SIG-M5 treated with dmso at 0.1 percent for 504 hours (cell line): Measurements from ENCODE around the gene GAL3ST3.
"Not testable (repeated sequence)": the region's sequence is repeated elsewhere in the genome, so short reads cannot be mapped to it uniquely, and the experiment has no call there.

ENCODE experiments used
- DNase-seq: peaks from one replicate; lab custom pipeline; 2025; ENCODE audit not compliant: unreplicated experiment; lab: John Stamatoyannopoulos, UW

Gene GAL3ST3

DNA sequence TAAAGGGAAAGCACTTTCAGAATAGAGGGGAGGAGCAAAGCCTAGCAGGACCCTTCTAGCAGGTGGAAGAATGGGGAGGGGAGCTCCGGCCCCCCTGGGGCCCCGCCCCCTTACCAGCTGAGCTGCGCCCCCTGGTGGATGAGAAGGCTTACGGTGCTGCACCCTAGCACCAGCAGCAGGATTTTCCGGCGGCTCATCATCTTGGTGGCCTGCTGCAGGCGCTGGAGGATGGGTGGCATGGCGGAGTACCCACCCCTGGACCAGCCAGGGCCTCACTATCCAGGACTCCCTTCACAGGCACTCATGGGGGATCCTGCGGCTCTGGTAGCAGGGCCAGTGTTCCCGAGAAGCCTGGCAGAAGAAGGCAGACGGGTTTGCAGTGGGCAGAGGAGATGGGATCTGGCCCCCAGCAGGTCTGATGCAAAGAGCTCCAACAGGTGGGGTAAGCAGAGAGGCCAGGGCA, 3.8 kb downstream of the GAL3ST3 start:
- DNase-seq: peak; percentile 43

DNA sequence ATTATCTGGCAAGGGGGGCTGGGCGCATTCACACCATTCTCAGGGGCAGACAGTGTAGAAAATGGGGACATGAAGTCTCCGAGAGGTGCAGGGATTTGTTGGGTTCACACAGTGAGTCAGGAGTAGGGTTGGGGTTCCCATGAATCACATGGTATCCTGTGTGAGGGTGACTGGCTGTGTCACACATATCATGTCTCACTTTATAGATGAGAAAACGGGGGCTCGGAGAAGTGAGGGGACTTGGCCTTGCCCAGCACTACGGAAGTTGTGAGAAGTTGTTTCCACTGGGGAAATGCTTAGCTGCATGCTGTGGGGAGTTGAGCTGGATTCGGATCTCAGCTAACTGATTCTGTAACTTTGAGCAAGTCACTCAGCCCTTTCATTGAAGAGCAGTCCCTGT, 4.2 kb downstream of the GAL3ST3 start:
- DNase-seq: no peak

DNA sequence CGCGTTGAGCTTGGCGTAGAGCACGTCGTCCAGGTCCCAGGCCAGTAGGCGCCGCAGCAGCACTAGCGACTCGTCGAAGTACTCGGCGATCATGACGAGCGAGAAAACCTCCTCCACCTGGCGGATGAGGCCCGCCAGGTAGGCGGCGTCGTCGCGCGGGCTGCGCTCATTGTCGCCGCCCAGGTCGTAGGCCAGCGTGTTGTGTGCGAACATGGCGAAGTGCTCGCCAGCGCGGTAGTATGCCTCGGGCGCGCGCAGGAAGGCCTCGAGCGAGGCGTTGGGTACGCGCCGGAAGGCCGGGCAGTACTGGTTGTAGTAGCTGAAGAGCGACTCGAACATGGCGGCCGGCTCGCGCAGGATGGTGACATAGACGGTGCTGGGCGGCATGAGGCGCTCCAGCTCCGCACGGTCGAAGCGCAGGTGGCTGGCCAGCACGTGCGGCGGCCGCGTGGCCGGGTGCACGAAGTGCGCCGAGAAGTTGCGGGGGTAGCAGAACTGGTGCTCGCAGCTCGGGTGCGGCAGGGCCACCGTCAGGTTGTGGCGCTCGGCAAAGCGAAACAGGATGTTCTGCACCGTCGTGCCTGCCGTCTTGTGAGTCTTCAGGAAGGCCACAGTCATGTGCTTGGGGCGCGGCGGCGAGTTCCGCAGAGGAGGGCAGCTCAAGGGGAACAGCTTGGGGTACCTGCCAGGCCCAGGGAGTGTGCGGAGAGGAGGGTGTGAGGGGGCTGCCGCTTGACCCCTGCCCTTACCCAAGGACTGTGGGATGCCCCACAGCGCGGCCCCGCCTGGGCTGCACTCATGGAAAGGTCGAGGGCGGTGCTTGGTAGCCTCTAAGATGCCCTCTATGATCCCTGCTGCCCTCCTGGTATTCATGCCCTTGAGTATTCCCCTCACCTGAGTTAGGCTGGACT, 5.7 kb downstream of the GAL3ST3 start:
- no peak for DNase-seq

DNA sequence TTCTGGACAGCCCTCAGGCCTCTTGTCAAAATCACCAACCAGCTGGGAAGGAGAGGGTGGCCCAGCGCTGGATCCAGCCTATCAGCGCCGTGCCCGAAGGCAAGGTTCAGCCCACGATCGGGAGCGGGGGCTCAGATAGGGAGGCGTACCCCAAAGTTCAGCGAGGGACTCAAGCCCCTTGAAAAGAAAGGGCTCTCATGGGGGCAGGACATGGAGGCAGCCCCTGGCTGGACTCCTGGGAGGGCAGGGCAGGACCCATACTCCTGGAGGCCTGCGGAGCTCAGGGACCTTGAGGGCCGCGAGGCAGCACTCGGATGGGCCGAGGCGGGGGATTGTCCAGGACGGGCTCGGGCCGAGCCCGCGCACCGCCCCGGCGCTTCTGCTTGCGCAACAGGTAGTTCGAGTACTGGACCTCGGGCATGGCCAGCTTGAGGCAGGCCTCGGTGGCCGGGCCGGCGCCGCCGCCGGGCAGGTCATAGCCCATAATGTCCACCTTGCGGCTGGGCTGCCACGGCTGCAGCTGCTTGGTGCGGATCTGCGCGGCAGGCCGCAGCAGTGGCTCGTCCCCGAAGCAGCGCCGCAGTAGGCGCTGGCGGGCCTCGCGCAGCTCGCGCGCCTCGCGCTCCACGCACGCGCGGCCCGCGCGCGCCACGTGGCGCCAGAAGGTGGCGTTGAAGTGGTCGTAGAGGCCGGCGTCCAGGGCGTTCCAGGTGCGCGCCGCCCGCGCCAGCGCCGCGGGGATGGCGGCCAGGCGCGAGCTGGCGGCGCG, 6.5 kb downstream of the GAL3ST3 start:
- no peak for DNase-seq

DNA sequence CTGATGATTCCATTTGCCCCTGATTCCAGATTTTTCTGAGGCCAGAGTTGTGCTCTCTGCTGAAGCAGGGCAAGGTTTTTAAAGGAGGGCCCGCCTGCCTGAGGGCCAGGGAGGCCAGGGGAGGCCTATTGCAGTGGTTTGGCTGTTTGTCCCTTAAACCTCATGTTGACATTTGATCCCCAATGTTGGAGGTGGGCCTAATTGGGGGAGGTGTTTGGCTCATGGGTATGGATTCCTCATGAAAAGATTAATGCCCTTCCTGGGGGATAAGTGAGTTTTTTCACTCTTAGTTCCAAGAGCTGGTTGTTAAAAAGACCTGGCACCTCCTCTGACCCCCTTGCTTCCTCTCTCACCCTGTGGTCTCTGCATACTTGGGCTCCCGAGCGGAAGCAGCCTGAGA, 9.2 kb downstream of the GAL3ST3 start:
- DNase-seq: no peak

DNA sequence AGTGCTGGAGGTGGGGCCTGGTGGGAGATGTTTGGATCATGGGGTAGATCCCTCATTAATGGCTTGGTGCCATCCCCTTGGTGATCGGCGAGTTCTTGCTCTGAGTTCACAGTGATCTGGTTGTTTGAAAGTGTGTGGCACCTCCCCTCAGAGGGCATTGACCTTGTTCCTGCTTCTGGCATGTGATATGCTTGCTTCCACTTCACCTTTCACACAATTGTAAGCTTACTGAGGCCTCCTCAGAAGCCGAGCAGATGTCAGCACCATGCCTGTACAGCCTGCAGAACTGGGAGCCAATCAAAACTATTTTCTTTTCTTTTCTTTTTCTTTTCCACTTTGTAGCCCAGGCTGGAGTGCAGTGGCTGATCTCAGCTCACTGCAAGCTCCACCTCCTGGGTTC, 11.6 kb downstream of the GAL3ST3 start:
- DNase-seq: no peak

DNA sequence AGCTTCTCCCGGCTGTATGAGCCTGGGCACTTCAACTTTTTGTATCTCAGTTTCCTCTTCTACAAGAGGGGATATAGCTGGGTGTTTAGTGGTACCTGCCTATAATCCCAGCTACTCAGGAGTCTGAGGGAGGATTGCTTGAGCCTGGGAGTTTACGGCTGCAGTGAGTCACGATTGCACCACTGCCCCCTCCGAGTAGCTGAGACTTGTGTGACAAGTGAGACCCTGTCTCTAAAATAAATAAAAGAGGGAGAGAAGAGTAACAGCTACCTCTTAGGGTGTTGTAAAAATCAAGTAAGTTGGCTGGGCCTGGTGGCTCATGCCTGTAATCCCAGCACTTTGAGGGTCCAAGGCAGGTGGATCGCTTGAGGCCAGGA, 12.6 kb downstream of the GAL3ST3 start:
- DNase-seq: no peak

DNA sequence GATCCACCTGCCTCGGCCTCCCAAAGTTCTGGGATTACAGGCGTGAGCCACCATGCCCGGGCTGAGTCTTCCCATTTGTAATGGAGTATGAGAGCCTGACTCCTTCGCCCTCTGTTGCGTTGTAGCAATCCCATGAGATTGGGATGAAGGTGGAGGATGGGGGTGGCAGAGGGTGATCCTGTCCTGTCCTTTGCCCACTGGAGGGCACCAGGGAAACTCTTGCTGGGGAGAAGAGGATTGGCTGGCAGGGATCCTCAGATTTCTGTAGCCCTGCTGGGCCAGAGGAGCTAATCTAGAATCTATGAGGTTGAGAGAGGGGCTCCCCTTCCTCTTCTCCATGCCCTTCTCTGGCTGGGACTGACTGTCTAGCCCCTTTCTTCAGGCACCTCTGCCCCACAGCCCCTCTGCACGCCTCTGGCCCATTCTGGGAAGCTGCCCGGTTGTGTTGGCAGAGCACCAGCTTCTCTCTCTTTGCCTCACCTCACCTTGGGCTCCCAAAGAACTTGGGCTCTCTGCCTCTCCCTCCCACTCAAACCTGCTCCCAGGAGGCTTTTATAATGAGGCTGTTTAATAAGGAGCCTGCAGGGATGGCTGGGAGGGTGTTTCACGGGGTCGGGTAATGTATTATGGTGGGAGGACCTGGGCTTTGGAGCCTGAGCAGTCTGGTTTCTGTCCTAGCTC, 13.2 kb downstream of the GAL3ST3 start:
- DNase-seq: no peak

DNA sequence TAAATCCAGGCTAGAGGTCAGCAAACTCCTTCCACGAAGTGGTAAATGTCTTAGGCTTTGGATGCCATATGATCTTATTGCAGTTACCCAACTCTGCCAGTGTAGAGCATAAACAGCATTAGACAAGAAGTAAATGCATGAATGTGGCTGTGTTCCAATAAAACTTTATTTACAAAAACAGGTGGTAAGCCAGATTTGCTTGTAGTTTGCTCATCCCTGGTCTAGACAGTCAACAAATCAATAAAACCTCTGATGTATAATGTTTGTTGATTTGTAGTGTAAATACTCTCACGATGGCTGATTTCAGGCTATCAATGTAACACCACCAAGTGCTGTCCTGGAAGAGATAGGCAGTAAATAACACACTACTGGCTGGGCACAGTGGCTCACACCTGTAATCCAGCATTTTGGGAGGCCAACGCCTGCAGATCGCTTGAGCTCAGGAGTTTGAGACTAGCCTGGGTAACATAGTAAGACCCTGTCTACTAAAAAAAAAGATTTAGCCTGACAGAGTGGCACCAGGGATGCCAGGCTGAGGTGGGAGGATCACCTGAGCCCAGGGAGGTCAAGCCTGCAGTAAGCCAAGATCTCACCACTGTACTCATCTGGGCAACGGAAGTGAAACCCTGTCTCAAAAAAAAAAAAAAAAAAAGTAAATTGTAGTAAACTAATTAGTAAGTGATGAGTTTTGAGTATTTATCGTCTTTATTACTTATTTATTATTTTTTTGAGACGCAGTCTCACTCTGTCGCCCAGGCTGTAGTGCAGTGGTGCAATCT, 15.8 kb downstream of the GAL3ST3 start:
- DNase-seq: no peak

DNA sequence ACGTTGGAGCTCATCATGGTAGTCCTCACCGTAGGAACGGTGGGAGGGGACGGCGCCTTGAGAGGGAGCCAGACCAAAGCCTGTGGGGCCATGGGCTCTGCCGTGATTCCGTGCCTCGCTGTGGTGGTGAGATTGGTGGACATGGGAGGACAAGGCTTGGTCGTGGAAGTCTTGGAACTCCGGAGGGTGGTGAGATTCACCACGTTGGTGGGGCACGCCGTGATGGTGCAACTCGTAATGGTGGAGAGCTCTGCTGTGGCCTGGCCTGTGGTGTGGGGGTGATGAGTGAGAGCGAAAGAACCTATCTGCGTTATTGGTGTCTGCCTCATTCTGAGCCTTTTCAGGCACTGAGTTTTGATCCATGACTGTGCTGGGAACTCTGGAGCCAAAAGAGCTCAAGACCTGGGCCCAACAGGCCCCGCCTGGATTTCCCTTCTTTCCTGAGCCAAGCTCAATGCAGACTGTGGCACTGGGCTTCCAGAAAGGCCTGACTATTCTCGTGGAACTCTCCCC, 22.9 kb downstream of the GAL3ST3 start, which contains the start of gene CATSPER1:
Gene CATSPER1, minus strand, starts transcription at position 463 of the 513 bp plus-strand sequence. Its CDS starts 100 bp downstream, at position 363.
- no peak for DNase-seq

DNA sequence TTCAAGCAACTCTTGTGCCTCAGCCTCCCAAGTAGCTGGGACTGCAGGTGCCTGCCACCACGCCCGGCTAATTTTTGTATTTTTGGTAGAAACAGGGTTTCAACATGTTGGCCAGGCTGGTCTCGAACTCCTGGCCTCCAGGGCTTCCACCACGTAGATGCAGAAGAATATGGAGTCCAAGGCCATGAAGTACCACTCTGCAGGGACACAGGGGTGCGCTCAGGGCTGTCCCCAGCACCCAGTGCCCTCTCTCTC, 25.8 kb downstream of the GAL3ST3 start:
- not testable (repeated sequence) for DNase-seq

DNA sequence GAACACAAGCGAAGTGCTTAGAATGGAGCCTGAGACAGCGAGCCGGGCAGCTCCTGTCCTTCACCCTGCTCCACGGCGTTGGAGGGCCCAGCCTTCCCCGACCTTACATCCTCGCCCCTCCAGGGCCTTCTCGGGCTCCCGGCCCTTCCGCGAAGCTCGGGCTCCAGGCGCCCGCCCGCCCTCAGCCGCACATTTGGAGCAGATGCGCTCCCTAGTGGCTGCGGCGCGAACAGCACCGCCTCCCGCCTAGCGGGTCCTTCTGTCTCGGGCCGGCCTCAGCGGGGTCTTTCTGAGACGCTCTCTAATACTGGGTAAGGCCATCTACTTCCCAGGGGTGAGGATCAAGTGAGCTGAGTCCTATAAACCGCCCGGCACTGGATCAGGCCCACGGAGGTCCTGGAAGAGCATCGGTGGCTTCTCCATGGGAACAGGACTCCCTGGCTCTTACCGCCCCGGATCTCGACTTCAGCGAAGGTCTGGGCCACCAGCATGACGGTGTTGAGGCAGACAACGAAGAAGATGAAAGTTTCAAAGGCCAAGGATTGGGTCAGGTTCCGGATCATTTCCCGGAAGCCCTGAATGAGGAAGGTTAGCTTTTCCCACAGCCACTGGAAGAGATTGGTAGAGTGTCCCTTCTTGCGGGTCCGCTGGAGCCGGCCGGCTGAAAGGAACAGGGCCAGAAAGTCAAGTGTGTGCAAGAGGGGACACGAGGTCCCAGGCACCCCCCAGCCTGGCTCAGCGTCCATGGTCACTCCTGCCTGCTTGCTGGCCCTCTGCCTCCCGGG, 26.4 kb downstream of the GAL3ST3 start:
- peak; percentile 48 for DNase-seq

DNA sequence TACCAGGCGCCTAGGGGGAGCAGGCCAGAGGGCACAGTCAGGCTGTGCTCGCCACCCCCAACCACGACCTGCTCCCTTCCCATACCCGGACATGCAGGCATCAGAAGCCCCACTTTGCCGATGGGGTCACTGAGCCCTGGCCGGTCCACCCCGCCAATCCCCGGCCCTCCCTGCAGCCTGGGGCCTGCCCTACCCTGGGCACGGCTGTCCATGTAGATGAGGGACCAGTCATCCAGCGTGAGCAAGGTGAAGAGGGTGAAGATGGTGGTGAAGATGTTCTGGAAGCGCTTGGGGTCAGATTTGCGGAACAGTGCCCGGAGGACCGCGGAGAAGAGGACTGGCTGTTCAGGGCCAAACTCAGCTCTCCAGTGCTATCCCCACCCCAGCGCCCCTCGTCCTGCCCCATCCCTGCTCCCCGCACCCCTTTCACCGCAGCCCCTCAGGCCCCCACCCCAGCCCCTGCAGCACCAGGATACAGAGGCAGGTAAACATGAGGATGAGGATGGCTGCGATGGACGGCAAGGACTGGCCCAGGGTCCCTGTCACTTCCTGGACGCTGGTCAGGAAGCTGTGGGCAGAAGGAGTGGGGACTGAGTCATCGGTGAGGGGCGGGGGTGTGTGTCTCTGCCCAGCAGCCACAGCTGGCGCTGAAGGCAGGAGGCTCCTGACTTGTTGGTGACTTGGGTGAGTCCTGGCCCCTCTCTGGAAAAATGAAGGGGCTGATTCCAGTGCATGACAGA, 28.2 kb downstream of the GAL3ST3 start:
- peak; percentile 30 for DNase-seq

DNA sequence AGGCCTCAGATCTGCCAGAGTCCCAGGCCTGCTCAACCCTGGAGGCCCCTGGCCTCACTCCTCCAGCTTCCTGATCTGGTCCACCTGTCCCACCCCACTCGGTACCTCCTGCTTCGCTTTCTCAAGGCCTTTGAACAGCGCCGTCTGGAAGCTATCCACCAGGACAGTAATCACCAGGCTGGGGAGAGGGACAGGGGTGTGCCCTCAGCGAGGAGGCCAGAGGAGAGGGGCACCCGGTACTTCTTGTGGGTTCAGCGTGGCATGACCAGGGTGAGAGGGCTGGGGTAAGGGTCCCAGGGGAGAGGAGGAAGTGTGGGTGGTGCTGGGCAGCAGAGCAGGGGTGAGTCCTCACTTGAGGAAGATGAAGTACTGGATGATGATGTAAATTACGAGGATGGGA, 28.7 kb downstream of the GAL3ST3 start:
- DNase-seq: no peak

DNA sequence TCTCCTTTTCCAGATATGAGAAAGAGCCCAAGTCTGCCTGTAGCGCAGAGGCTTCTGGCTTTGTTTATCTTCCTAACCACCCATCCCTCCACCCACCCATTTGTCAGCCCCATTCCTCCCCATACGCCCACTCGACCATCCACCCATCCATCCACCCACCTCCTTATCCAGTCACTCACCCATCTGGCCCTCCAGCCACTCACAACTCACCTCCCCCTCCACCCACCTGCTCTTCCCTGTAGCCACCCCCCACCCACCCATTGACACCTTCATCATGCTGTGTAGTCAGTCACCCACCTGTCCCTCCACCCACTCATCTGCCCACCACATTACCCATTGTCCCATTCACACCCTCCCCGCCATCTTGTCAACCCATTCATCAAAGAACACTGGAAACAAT, 31.6 kb downstream of the GAL3ST3 start:
- DNase-seq: no peak

DNA sequence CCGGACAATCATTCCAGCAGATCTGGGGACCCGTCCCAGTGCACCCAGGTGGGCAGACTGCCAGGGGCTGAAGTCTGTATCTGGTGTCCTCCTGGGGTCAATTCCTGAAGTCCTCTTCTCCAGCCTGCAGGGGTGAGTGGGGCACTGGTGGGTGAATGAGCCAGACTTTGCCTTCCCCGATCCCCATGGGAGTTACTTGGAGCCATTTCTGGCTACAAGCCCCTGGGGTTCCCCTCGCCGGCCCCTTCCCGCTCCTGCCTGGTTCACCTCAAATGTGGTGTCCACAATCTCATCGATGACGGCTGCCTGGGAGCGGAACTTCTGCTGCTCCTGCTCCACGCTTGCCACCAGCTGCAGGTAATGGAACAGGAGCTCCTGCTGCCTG, 32.2 kb downstream of the GAL3ST3 start:
- no peak for DNase-seq

DNA sequence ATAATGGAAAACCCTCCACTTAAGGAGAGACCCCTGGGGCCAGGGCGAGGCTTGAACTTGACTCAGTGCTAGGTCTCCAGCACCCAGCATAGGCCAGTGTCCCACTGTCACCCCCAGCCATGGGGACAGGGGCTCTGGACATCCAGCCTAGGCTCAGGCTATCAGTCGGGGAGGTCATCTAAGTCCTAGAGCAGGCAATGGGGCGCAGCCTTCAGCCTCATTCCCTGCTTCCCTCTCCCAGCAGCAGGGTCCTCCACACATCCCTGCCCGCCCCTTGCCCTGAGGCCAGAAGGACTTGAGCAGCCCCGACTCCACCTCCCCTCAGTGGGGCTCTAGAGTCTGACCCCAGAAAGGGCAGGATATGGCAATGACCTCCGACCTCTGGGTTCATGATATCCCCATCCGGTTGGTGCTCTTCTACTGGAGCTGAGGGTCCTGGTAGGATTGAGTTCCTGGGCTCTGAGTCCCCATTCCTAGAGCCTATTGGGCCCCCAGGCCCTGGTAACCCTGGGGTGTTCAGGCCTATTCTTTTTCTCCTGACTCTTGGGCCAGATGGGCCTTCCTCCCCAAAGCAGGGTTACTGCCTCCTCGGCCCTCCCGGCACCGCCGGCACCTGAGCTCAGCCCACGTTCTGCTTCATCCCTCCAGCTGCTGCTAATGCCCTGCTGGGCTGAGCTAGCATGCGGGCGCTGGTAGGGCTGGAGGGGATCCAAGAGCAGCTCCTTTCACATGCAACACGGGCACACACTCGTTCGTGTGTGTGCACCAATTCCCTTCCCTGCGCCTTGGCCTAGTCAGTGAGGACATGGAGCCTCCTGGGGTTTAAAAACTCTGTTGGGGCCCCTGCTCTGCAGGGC, 32.8 kb downstream of the GAL3ST3 start:
- DNase-seq: no peak

DNA sequence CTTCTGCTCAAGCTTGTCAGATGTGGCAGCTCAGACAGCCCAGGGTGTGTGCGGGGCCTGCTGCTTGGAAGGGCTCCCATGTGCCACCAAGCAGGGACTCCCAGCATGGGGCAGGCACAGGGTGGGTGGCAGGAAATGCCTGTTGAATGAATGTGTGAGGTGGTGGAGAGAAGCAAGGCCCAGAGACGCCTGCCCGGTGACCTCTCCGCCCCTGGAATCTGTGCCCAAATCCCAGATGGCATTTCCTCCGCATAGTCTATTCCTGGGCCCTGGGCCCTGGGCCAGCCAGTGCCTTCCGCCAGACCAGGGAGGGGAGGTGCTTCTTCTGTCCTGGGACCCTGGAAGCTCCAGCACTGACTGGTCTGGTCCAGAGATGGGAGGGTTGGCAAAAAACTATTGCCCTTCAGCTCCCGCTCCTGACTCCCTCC, 33.5 kb downstream of the GAL3ST3 start:
- DNase-seq: no peak
